ENCODE measurements around the gene S1PR3. TPM values are rescaled to one million over a fixed set of nuclear protein-coding genes. Genes with fewer than 3 reads are reported as not detected.

Gene S1PR3
- total and polyA plus RNA-seq, 2 donors (not counting 1 experiment from before 2014, with no cell fraction given) = 20.5 to 23.8 TPM

- no peak overlapping the region for H3K27ac ChIP-seq (ENCODE audit: insufficient read depth, low read length)
- H3K9me3 ChIP-seq (ENCODE audit: control insufficient read depth, insufficient read depth, low read depth, low read length) = no peaks in the 10 kb centered on the region
- no peaks in the 10 kb centered on the region for H4K20me1 ChIP-seq (ENCODE audit: control insufficient read depth, extremely low read depth, insufficient read depth, low read length)
- no peaks in the 10 kb centered on the region for H3K27me3 ChIP-seq (ENCODE audit: control insufficient read depth, insufficient read depth, low read length)
- H3K36me3 ChIP-seq (ENCODE audit: control insufficient read depth, insufficient read depth, low read length) = no peaks in the 10 kb centered on the region
- no peak overlapping the region for H2AFZ ChIP-seq (ENCODE audit: low read length)
- H3K79me2 ChIP-seq (ENCODE audit: control insufficient read depth, insufficient read depth, low read length) = no peaks in the 10 kb centered on the region
- no peak overlapping the region for H3K4me3 ChIP-seq (replicated peaks in 1 of 4; ENCODE audit: control extremely low read depth in 1 of 4, insufficient read depth in 1 of 4, low read depth in 3 of 4, low read length in 4 of 4)
- H3K9ac ChIP-seq (ENCODE audit: insufficient read depth, low read length) = no peak overlapping the region
- TF ChIP-seq EZH2 (IDR thresholded peaks at IDR 0.05; ENCODE audit: low read length, missing control alignments) = no peak
- TF ChIP-seq, protein P1, sequence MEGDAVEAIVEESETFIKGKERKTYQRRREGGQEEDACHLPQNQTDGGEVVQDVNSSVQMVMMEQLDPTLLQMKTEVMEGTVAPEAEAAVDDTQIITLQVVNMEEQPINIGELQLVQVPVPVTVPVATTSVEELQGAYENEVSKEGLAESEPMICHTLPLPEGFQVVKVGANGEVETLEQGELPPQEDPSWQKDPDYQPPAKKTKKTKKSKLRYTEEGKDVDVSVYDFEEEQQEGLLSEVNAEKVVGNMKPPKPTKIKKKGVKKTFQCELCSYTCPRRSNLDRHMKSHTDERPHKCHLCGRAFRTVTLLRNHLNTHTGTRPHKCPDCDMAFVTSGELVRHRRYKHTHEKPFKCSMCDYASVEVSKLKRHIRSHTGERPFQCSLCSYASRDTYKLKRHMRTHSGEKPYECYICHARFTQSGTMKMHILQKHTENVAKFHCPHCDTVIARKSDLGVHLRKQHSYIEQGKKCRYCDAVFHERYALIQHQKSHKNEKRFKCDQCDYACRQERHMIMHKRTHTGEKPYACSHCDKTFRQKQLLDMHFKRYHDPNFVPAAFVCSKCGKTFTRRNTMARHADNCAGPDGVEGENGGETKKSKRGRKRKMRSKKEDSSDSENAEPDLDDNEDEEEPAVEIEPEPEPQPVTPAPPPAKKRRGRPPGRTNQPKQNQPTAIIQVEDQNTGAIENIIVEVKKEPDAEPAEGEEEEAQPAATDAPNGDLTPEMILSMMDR (conservative IDR thresholded peaks at IDR 0.05 in 1 of 2, IDR thresholded peaks at IDR 0.05 in 1 of 2; ENCODE audit: low read depth in 1 of 2, low read length in 2 of 2) = no peak
- H3K4me2 ChIP-seq (ENCODE audit: extremely low read depth, insufficient read depth, low read length) = no peak overlapping the region
- peaks cover 12% of the 10 kb centered on the region for H3K4me1 ChIP-seq (ENCODE audit: control insufficient read depth, extremely low read depth, insufficient read depth, low read length)
- peak in 1 of 2 donors; percentile 38 for DNase-seq (ENCODE audit: low read depth in 2 of 2)
Observed at GRCh38 chr9:89036383-89036782, 45.1 kb downstream of the S1PR3 start.

DNA sequence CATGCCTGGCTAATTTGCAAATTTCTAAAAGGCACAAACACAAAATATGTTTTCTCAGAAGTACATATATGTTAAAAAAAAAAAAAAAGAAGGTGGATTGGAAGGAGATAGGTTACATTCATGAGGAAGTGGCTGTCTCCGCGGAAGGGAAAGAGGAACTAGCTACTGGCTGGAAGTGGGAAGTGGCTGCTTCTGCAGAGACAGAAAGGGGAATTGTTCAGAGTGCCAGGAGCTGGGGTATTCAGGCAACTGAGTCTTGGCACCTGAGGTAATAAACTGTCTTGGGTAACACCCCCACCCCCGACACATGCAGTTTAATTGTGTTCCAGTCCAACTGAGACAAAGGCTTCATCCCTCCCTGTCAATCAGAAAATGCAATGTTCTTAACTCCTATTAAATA, 45.6 kb downstream of the S1PR3 start:
- no peak for TF ChIP-seq EZH2 (IDR thresholded peaks at IDR 0.05; ENCODE audit: low read length, missing control alignments)
- TF ChIP-seq, protein P1 (conservative IDR thresholded peaks at IDR 0.05 in 1 of 2, IDR thresholded peaks at IDR 0.05 in 1 of 2; ENCODE audit: low read depth in 1 of 2, low read length in 2 of 2) = no peak
- H3K4me1 ChIP-seq (ENCODE audit: control insufficient read depth, extremely low read depth, insufficient read depth, low read length) = peaks cover 12% of the 10 kb centered on the region
- H2AFZ ChIP-seq (ENCODE audit: low read length) = no peak overlapping the region
- H3K9ac ChIP-seq (ENCODE audit: insufficient read depth, low read length) = no peak overlapping the region
- DNase-seq (ENCODE audit: low read depth in 2 of 2) = no peak
- H3K27ac ChIP-seq (ENCODE audit: insufficient read depth, low read length) = no peak overlapping the region
- H3K79me2 ChIP-seq (ENCODE audit: control insufficient read depth, insufficient read depth, low read length) = no peaks in the 10 kb centered on the region
- no peaks in the 10 kb centered on the region for H3K9me3 ChIP-seq (ENCODE audit: control insufficient read depth, insufficient read depth, low read depth, low read length)
- H4K20me1 ChIP-seq (ENCODE audit: control insufficient read depth, extremely low read depth, insufficient read depth, low read length) = no peaks in the 10 kb centered on the region
- no peaks in the 10 kb centered on the region for H3K36me3 ChIP-seq (ENCODE audit: control insufficient read depth, insufficient read depth, low read length)
- no peak overlapping the region for H3K4me3 ChIP-seq (replicated peaks in 1 of 4; ENCODE audit: control extremely low read depth in 1 of 4, insufficient read depth in 1 of 4, low read depth in 3 of 4, low read length in 4 of 4)
- no peak overlapping the region for H3K4me2 ChIP-seq (ENCODE audit: extremely low read depth, insufficient read depth, low read length)
- no peaks in the 10 kb centered on the region for H3K27me3 ChIP-seq (ENCODE audit: control insufficient read depth, insufficient read depth, low read length)

DNA sequence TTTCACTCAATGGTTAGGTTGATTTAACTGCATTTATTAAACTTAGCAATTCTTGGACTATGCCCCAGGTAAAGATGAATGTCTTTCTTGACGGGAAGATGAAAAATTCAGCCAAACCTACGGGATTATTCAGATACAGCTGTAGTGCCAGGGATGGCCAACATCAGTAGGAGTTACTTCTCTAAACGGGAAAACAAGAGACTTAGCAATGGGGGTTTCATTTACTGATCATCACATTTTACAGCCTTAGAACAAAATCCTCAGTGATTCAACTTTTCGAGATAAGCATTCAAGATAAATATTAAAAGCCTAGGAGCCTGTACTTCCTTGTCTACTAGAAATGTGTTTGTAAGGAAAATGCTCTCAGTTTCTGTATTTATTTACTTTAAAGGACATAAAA, 46.1 kb downstream of the S1PR3 start:
- Histone ChIP-seq H3K79me2 (ENCODE audit: control insufficient read depth, insufficient read depth, low read length) (no peaks in the 10 kb centered on the region), H3K27ac (ENCODE audit: insufficient read depth, low read length) (no peak overlapping the region), H3K9ac (ENCODE audit: insufficient read depth, low read length) (no peak overlapping the region), H3K4me1 (ENCODE audit: control insufficient read depth, extremely low read depth, insufficient read depth, low read length) (peaks cover 12% of the 10 kb centered on the region), H2AFZ (ENCODE audit: low read length) (no peak overlapping the region), H3K4me3 (replicated peaks in 1 of 4; ENCODE audit: control extremely low read depth in 1 of 4, insufficient read depth in 1 of 4, low read depth in 3 of 4, low read length in 4 of 4) (no peak overlapping the region), H3K9me3 (ENCODE audit: control insufficient read depth, insufficient read depth, low read depth, low read length) (no peaks in the 10 kb centered on the region), H4K20me1 (ENCODE audit: control insufficient read depth, extremely low read depth, insufficient read depth, low read length) (no peaks in the 10 kb centered on the region), H3K4me2 (ENCODE audit: extremely low read depth, insufficient read depth, low read length) (no peak overlapping the region), H3K36me3 (ENCODE audit: control insufficient read depth, insufficient read depth, low read length) (no peaks in the 10 kb centered on the region), H3K27me3 (ENCODE audit: control insufficient read depth, insufficient read depth, low read length) (no peaks in the 10 kb centered on the region)
- DNase-seq (ENCODE audit: low read depth in 2 of 2) = peak in 1 of 2 donors; percentile 35
- TF ChIP-seq, protein P1 (conservative IDR thresholded peaks at IDR 0.05 in 1 of 2, IDR thresholded peaks at IDR 0.05 in 1 of 2; ENCODE audit: low read depth in 1 of 2, low read length in 2 of 2) = no peak
- TF ChIP-seq EZH2 (IDR thresholded peaks at IDR 0.05; ENCODE audit: low read length, missing control alignments) = no peak
